MV-4-11 (cell line): ENCODE measurements around the gene IRF2BP2.

ENCODE experiments used
- DNase-seq: peaks from one replicate; lab custom pipeline; 2025; lab: John Stamatoyannopoulos, UW

The IRF2BP2 gene

DNA sequence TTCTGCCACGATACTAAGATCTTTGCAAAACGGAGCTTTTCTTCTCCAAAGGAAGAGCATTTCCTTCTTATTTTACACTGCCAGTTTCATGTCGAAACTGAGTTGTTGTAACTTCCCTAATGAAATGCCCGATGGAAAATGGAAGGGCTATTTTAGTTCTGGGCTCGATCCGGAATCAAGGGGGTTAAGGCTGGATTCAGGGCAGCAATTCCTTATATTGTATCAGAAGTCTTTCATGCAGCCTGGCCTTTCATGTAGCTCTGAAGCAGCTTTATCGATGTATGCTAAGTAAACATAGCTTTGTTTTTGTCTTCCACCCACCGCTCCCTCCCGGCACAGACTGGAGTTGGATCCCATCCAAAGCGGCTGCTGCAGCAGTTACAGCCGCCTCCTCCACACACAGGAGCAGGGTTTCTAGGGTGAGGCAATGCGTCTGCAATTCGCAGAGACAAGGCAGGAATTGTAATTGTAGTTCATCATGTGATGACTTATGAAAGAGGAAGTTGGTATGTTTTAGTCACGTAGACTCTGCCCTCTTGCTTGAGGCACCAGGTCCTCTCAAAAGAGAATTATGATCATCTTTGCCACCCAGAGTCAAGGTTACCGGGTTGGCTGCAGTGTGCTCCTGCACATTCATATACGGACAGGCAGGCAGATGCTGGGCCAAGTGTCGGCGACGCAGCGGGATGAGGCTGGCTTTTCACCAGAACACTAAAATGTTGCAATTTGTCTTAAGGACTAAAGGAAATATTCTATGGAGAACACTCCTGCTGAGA, 2.6 kb upstream of the IRF2BP2 start:
- DNase-seq: peak; percentile 100

DNA sequence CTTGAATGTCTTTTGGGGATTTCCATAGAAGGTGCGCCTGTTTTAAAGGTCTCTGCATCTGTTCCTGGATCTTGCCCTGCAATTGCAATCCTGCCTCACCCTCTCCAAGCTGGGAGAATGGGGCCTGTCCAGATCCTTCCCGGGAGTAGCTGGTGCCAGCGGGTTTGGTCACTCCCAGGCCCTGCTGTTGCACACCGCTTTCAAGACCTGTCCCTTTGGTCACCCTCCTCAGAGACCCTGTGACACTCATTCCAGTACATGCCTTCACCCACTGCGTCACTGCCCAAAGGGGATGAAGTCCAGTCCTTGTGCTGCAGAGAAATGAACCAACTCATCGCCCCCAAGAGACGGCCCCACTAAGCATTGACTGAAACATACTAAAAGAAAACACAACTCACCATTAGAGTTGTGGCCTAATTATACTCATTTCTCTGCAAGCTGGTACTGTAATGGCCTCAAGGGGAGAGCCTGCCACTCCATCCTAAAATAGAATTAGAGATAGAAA, 1.9 kb upstream of the IRF2BP2 start:
- DNase-seq: peak; percentile 76

- DNase-seq: peak; percentile 91
Measured at GRCh38 chr1:234611225-234611846, 1.4 kb upstream of the IRF2BP2 start.

DNA sequence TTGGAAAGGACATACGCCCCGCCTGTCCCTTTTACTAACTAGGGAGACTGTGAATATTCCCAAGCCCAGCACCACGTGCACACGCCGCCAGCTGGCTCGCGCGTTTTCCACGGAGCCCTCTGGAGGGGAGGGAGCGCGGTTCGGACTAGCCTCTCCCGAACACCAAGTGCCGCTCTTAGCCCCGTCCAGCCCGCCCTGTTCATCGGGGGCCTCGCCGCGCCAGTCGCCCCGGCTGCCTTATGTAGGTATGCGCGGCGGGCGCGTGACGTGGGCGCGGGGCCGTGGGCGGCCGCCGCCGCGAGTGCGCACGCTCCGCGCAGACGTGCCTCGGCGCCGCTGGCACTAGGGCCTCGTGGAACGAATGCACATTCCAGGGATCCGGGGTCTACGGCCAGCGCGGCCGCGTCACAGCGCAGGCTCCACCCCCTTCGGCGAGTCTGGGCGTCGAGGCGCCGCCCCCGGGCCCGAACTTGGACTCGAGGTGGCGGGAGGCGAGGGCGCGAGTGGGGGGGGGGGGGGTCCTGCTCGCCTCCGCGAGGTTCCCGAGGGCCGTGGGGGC, 767 bp upstream of the IRF2BP2 start:
- DNase-seq: peak; percentile 94

DNA sequence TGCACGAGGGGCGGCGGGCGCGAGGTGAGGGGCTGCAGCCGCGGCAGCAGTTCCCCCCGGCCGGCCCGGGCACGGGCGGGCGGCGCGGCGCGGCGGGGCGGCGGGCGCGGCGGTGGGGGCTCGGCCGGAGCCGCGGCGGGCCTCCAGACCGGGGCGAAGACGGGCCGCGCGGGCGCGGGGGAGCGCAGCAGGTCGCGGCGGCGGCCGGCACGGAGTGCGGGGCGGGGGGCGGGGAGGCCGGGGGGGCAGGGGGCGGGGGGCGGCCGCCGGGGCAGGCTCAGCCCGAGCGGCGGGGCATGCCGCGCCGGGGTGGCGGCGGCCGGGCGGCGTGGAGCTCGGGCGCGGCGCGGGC, 311 bp downstream of the IRF2BP2 start:
- DNase-seq: no peak

GRCh38 chr1:234608911-234609690, 877 bp downstream of the IRF2BP2 start:
- DNase-seq: no peak

DNA sequence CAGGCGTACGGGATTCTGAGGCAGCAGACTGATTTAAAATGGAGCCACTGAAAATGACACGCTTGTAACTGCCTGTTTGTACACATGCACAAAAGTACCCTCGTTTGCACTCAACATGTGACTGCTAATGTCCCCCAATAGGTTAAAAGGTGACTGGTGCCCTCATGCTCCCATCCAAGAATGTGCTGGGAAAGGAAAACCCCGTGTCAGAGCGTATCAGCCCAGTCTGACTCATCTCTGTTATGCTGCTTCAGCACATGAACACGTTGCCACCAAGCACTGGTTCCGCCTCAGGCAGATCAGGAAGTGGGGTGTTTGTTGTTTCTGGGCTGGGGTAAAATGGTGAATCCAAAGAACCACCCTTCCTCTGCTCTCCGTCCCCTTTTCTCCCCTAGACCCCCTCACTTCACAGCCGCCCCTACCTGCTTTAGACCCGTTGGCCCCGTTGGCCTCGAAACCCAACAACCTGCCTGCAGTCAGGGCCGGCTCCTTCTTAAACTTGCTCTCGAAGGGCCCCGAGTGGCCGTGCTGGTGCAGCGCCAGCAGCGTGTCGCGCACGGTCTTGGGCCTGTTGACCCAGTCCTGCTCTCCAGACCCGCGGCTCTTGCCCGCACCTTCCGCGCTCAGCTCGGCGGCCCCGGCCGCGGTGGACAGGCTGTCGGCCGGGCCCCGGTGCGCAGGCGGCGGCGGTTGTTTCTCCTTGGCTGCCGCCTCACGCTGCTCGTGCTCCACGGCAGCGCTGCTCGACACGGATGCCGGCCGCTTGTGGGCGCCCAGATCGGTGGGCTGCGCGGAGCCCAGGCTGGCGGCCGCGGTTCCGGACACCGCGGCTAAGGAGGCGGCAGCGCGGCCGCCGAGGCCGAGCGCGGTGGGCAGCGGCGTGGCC, 1.7 kb downstream of the IRF2BP2 start:
- peak; percentile 87 for DNase-seq

GRCh38 chr1:234607109-234608024, 2.6 kb downstream of the IRF2BP2 start:
- DNase-seq: peak; percentile 59

DNA sequence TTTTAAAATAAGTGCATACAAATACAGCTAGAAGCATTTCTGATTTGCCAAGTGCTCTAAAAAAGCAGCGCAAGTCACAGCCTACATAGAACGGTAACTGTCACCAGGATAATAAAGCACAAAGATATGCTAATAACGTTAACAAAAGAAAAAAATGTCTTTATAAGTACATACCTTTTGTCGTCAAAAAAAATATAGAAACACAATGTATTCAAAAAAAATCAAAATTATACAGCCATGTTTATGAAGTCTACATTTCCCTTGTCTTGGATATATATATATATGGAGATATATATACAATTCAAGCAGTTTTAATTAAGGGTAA, 3.2 kb downstream of the IRF2BP2 start:
- DNase-seq: no peak

DNA sequence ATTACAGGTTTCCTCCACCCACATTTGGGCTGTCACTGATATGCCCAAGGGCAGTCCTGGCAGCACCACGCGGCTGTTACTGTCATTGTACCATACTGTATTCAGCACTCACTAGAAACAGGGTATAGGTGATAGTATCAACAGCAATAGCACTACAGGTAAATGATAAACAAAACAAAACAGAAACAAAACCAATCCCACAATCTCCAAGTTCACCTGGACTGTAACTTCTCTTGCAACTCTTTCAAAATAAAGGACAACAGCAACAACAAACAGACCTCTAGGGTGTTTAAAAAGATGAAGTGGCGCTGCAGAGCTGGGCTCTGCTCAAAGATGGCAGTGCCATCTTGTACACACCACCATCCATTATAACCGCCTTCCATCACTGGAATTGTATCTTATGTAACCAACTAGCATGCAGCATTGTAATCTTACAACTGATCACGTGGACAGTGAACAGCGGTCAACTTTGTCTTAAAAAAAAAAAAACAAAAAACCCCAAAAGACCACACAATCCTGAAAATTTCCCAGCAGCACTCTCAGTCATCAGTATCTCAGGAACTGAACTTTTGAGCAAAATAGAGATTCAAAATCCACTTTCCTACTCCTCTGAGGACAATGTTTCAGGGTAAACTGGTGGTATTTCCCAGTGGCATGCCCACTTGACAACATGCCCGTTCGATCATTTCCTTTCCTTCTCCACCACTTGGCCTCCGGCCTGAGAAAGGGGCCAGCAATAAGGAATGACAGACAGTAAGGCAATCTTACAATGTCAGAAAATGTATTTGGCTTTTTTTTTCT, 3.8 kb downstream of the IRF2BP2 start:
- peak; percentile 69 for DNase-seq

DNA sequence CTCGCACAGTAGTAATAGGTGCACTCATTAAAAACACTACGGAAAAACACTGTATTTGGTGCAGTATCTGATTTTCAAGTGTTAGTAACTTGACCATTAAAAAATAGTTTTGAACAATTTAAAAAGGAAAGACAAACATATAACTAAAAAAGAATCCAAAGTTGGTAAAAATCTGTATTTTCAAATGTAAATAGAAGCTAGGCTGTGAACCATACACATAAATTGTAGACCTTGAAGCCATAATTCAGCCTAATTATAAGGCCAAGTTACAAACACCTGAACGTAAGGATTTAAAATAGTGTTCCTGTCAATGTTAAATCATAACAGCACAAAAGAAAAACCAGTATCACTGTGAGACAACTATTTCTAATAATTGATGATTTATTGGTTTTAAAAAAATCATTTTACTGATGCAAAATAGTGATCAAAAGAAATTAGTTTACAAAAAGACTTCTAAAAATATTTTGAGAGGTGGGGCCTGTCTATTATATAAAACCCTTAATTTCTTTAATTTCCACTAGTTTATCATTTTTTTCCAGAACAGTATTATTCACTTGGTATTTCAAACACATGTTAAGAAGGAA, 4.5 kb downstream of the IRF2BP2 start:
- no peak for DNase-seq

GRCh38 chr1:234604495-234605398, 5.2 kb downstream of the IRF2BP2 start:
- DNase-seq: peak; percentile 29

DNA sequence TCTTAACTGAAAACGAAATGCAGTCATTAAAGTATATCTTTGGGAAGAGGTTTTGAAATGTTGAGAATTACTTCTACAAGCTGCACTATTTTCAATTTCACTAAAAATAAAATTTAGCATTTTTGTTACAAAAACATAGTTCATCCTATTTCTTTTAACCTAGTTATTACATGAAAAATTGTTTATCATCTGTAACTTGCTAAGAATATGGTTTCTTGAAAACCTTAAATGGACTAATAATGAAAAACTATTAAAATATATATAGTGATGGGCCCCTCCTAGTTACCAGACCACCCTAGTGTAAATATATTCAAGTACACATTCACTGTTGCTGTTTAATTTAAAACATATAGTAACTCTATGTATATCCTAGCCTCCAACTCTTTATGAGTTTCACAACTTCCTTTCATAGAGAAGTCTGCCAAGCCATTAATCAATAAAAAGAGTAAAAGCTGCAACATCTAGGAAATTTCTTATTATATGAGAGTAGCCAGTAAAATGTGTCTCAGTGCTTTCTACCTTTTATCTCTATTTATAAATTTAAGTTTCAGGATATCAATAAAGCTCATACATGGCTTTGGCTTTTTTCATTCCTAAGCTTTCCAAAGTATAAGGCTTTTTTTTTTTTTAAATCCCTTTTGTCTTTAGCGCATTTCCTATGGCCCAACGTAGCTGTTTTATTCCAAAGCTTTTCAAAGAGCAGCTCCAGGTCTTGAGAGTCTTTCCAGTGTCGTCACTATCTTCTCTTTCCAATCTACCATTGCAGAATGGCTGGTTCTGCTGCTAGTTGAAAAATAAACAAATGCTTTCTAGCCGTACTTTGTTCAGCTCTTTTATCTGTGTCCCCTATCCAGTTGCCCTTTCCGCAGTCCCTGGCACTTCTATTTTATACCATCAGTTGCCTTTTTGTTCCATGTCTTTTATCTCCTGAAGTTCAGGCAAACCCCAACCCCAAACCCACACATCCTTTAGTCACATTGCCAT, 6.5 kb downstream of the IRF2BP2 start:
- peak; percentile 37 for DNase-seq

GRCh38 chr1:234602334-234603220, 7.4 kb downstream of the IRF2BP2 start:
- peak; percentile 91 for DNase-seq

DNA sequence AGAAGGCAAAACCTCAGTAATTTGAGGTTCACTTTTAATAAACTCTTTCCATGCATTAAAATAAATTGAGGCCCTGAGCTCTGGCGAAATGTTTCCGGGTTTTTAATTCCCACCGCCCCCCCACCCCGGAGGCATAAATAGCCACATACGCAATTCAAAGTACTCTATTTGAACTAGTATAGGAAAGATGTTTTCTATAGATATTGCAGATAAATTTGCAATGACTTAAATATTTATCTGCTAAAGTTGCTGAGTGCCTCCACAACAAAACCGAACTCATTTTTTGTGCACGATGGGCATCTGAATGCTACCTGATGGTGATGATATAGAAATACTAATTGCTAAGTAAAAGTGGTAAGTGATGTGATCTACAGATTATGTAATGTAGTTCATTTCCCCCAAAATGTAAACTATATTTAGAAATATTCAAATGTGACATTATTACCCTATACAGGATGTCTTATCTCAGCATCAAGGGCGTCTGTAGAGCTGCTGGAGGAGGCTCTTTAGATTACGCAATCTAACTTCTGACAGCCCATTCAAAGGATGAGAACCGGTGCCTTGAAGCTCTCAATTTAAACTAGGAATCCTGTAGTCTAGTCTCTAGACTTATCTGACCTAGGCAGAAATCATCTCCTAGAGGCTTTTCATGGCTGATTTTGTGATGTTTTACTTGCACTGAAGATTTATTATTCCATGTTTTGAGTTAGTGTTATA, 8.5 kb downstream of the IRF2BP2 start:
- peak; percentile 91 for DNase-seq
